ENCODE data around the gene AFAP1.

AFAP1 gene

GRCh38 chr4:7733801-7734650 lies 205.6 kb downstream of the AFAP1 start:
- DNase-seq = no peak

DNA sequence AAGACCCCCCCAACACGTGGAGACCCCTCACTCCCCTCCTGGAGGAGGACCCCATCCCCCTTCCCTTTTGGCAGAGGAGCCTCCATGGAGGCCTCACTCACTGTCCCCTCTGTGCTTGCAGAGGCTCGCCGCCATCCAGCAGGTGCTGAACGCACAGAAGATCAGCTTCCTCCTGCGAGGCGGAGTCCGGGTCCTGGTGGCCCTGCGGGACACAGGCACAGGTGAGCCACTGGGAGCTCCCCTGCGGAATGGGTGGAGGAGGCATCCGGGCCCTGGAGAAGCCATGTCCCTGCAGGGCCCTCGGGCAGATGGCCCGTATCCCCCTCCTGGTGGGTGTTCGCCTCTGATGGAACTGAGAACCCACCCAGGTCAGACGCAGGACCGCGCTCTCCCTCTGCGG lies 206.5 kb downstream of the AFAP1 start:
- no peak for DNase-seq

GRCh38 chr4:7732263-7732662 lies 207.4 kb downstream of the AFAP1 start:
- DNase-seq = no peak

- no peak for DNase-seq
Observed at GRCh38 chr4:7731437-7731836, 208.2 kb downstream of the AFAP1 start.

- DNase-seq = no peak
Observed at GRCh38 chr4:7727749-7728148, 211.9 kb downstream of the AFAP1 start.

DNA sequence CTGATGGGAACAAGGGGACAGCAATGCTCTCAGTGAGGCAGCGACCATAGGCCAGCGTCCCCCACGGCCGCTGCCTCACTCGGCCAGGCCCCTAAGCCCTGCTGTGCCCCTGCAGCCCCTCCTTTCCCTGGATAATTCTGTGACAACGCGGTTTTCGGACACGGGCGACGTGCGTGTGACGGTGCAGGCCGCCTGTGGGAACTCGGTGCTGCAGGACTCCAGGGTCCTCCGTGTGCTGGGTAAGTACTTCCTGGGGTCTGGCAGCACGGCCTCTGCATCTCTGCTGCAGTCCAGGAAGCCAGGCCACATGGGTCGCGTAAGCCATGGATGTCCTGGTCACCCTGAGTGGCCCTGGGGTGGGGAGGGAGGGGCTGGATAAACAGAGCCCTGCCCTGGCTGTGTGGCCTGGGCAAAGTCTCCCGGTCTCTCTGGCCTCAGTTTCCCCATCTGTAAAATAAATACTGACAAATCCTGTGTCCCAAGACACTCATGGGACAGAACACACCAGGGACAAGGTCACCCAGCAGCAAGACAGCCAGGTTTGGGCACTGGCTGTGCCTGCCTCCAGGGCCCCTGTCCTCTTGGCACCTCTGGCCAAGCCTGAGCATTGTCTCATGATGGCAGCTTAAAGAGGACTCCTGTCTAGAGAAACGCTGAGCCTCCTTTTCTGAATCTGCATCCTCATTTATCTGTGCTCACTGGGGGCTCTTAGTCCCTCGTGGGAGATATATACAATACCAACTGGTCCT lies 212.8 kb downstream of the AFAP1 start:
- DNase-seq = no peak

DNA sequence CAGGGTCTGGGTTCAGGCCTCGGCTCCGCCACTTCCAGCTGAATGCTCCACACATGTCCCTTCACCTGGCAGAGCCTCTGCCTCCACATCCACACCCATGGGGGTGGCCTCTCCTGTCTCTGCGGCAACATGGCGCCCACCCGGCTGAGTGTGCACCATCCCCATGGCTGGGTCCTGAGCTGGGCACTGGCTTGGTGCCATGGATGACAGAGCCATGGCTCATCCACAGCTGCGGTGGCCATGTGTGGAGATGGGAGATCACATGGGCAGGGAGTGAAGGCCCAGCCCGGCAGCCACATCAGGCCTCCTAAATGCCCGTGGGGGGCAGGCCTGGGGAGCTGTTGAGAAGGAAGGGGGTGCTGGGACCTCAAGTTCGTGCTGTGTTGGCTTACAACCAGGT lies 213.7 kb downstream of the AFAP1 start:
- DNase-seq = no peak

DNA sequence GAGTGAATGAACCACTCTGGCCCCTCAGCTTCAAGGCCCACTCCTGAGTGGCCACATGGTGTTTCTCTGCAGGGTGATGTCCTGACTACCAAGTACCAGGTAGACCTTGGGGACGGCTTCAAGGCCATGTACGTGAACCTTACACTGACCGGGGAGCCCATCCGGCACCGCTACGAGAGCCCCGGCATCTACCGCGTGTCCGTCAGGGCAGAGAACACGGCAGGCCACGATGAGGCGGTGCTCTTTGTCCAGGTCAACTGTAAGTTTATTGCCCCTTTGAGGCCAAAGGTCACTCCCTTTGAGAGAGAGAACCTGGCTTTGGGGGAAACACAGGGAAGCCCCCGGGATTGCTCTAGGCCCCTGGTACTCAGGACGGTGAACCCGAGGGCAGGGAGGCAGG lies 216.0 kb downstream of the AFAP1 start:
- DNase-seq = no peak

DNA sequence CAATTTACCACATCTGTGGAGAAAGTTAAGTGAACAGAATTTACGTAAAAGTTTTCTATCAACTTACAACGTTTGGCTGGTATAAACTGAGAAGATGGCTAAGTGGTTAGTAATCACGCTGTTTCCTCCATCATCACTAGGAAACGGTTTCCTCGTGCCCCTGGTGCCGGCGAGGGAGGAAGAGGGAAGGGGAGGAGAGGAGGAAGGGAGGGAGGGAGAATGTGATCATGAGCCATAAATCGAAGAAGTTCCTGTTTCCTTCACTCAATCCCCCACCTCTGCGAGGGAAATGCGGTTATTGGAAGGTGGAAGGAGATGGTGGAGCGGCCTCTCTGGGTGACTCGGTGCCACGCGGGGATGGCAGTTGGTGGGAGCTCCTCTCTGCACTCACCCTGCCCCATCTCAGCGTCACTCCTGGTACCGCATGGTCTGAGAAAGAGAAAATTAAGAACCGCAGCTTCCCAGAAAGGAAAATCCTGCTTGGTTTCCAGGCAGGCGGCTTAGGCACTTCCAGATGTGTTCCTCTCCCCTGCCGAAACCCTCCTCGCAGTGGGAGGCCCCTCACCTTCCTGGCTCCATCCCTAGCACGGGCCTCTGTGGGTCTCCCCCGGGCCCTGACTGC lies 216.8 kb downstream of the AFAP1 start:
- no peak for DNase-seq

GRCh38 chr4:7721984-7722551 lies 217.6 kb downstream of the AFAP1 start:
- no peak for DNase-seq

GRCh38 chr4:7719354-7720174 lies 220.1 kb downstream of the AFAP1 start:
- peak; percentile 26 for DNase-seq

GRCh38 chr4:7717946-7718490 lies 221.6 kb downstream of the AFAP1 start:
- no peak for DNase-seq

GRCh38 chr4:7717161-7717560 lies 222.5 kb downstream of the AFAP1 start:
- no peak for DNase-seq

DNA sequence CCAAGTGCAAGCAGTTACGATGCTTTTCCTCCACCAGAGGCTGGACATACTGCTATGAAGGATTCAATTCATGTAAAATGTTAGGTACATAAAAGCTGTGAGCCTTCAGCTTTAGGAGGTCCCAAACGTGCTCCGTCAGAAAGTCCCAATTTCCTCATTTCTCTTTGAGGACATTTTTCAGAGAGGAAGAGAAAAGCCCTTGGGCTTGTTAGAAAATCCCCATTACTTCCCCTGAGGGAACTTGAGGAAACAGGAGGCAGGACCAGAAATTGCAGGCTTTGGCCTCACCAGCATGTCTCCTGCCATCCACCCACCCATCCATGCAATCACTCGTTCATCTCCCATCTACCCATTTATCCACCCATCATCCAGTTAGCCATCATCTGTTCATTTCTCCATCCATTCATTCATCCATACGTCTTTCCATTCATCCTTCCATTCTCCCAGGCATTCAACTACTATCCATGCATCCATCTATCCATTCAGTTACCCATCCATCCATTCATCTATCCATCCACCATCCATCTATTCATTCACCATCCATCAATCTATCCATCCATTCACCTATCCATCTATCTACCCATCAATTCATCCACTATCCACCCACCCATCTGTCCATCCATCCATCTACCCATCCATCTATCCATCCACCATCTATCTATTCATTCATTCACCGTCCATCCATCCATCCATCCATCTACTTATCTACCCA lies 223.5 kb downstream of the AFAP1 start:
- no peak for DNase-seq

DNA sequence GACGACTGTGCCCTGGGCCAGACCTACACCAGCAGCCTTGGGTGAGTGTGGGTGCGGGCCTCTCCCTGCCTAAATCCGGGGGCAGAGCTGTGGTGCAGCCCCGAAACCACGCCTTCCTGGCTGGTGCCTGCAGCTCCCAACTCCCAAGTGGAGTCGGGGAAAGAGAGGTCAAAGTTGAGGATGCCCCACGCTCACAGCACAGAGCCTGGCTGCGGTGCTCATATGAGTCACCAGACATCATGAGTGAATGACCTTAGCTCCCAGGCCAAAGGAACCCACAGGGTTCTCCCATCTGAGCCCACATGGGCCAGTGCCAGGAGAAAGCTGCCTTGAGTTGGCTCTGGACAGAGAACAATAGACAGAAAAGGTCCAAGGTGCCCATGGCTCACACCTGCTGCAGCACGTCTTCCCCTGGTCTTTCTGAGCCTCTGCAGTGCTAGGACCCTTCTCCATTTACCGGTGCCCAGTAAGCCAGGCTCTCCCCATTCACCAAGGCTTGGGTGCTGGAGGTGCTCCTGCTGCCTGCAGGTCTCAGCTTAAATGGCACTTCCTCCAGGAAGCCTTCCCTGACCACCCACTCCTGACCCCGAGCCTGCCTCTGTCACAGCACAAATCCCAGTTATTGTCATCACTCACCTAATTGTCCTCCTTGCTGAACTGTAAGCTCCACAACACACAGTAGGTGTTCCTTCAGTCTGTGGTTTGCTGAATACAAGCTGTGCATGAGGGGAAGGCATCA lies 224.2 kb downstream of the AFAP1 start:
- DNase-seq = no peak

GRCh38 chr4:7714738-7715137 lies 224.9 kb downstream of the AFAP1 start:
- DNase-seq = no peak

DNA sequence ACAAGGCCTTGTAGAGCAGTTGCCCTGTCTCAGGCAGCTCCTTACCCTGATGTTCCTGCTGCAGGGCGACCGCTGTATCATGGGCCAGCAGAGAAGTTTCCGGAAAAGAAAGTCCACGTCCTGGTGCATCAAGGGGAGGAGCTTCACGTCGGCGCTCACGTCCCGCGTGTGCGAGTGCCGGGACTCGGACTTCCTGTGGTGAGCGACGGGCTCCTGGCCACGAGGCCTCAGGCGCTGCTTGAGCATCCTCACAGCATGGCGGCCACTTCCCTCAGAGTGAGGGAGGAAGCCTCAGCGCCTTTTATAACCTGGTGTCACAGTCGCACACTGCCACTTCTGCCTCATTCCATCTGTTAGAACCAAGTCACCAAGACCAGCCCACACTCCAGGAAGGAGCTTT lies 225.5 kb downstream of the AFAP1 start:
- DNase-seq = no peak

DNA sequence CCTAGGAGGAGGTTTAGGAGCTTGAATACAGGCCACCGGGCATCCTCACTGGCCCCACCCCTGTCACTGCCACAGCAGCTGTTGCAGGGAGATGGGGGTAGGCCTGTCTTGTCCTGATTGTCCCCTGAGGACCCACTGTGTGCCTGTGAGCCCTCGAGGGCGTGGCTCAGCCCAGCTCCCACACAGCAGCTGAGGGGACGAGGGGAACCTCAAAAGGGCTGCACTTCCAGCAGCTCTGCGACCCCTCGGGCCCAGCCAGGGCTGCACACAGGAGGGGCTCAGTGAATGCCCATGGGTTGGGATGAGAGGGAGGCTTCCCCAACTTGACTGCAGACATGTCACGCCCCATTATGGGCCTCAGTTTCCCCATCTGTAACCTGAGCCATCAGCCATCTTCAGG lies 225.9 kb downstream of the AFAP1 start:
- DNase-seq = no peak

GRCh38 chr4:7712021-7712671 lies 227.5 kb downstream of the AFAP1 start:
- no peak for DNase-seq

DNA sequence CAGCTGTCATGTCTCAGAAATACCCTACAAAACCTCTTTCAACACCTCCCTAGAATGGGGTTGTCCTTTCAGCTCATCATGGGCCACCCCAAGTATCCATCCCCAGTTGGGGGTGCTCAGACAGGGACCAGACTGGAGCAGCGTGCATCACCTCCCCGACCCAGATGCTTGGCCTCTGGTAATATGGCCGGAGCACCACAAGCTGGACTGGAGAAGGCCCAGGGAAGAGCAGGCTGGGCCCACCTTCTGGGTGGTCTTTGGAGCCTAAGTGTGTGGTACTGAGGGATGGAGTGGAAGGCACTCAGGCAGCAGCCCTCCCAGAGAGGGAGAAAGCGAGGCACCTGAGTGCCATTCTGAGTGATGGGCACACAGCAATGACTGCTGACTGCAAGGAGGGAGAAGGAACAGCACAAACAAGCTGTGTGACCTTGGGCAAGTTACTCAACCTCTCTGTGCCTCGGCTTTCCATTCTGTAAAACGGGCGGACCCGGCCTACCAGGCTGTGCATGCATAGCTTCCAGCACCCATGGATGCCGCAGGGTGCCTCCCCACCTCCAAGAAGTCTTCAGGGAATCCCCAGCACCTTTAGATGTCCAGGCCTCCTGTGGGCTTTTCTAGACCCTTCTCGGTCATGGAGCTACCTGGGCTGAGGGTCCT lies 228.2 kb downstream of the AFAP1 start:
- DNase-seq = no peak
